Measurements from ENCODE around the gene GRB14. TPM values are rescaled to one million over a fixed set of nuclear protein-coding genes. Genes with fewer than 3 reads are reported as not detected.

GRB14 gene
- total RNA-seq, 1 donor from 2014 or later, result 8.9 TPM

- no peaks in the 10 kb centered on the region for H3K9me3 ChIP-seq
- no peak overlapping the region for H3K4me3 ChIP-seq
- DNase-seq (no peak), ATAC-seq (no peak)
- no peaks in the 10 kb centered on the region for H3K36me3 ChIP-seq
- H3K27ac ChIP-seq, result no peak overlapping the region
- no peaks in the 10 kb centered on the region for H3K27me3 ChIP-seq
- peaks cover 18% of the 10 kb centered on the region for H3K4me1 ChIP-seq
- intact Hi-C loops (cut with DNase I), result no loop called here
- TF ChIP-seq, protein P1, sequence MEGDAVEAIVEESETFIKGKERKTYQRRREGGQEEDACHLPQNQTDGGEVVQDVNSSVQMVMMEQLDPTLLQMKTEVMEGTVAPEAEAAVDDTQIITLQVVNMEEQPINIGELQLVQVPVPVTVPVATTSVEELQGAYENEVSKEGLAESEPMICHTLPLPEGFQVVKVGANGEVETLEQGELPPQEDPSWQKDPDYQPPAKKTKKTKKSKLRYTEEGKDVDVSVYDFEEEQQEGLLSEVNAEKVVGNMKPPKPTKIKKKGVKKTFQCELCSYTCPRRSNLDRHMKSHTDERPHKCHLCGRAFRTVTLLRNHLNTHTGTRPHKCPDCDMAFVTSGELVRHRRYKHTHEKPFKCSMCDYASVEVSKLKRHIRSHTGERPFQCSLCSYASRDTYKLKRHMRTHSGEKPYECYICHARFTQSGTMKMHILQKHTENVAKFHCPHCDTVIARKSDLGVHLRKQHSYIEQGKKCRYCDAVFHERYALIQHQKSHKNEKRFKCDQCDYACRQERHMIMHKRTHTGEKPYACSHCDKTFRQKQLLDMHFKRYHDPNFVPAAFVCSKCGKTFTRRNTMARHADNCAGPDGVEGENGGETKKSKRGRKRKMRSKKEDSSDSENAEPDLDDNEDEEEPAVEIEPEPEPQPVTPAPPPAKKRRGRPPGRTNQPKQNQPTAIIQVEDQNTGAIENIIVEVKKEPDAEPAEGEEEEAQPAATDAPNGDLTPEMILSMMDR (IDR thresholded peaks at IDR 0.05), result no peak
Measured at GRCh38 chr2:164561991-164562390, 59.3 kb downstream of the GRB14 start.

DNA sequence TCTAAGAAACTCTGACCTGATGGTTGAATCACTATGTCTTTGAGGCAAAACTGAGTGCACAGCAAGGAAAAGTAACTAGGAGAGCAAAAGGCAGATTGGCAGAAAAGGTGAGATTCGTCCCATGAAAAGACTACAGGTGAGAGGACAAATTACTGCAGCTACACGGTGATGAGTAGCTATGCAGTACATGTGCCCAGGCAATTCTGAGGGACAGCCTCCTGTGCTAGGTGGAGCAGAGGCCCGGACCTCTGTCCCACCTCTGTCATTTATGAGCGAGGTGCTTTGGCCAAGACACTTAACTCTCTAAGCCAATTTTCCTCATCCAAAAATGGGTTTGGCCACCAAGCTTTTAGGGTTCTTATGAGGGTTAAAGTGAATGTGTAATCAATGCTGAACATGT lies 59.9 kb downstream of the GRB14 start:
- Histone ChIP-seq H3K36me3 (no peaks in the 10 kb centered on the region), H3K4me3 (no peak overlapping the region), H3K27ac (no peak overlapping the region), H3K4me1 (peaks cover 18% of the 10 kb centered on the region), H3K27me3 (no peaks in the 10 kb centered on the region), H3K9me3 (no peaks in the 10 kb centered on the region)
- no peak for DNase-seq
- TF ChIP-seq, protein P1 (IDR thresholded peaks at IDR 0.05), result no peak
- ATAC-seq, result no peak
- intact Hi-C loops (cut with DNase I), result no loop called here

GRCh38 chr2:164560902-164561301 lies 60.4 kb downstream of the GRB14 start:
- H3K27ac ChIP-seq, result no peak overlapping the region
- H3K4me3 ChIP-seq, result no peak overlapping the region
- ATAC-seq (no peak), DNase-seq (no peak)
- H3K36me3 ChIP-seq, result no peaks in the 10 kb centered on the region
- TF ChIP-seq, protein P1 (IDR thresholded peaks at IDR 0.05), result no peak
- H3K9me3 ChIP-seq, result no peaks in the 10 kb centered on the region
- peaks cover 18% of the 10 kb centered on the region for H3K4me1 ChIP-seq
- H3K27me3 ChIP-seq, result no peaks in the 10 kb centered on the region
- intact Hi-C loops (cut with DNase I), result no loop called here

DNA sequence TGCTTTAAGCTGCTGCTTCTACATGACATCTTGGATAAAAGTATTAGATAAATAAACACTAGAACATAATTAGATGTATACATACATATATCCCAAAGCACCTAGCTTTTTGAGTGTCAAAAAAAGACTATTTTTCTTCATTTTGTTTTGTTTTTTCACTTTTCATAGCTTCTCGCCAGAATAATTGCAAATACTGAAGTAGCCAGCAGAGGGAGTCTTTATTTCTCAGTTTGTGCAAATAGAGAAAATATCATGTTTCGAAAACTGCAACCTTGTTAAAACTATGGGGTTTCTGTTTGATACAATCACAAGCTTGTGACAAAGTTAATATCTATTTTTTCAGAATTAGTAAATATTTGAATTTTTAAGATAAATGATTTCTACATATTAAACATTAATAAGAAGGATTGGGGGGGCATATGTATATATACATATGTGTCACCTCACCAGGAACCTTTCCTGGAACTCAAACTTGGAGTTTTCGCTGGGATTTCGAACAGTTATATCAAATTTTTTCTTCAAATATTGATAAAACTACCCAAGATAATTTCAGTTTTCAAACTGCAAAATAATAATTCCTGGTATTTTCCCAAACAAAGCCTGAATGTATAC lies 61.0 kb downstream of the GRB14 start:
- peaks cover 18% of the 10 kb centered on the region for H3K4me1 ChIP-seq
- DNase-seq, result no peak
- no peak for ATAC-seq
- no peaks in the 10 kb centered on the region for H3K9me3 ChIP-seq
- TF ChIP-seq, protein P1 (IDR thresholded peaks at IDR 0.05), result peak; percentile 79
- no peak overlapping the region for H3K27ac ChIP-seq
- no peaks in the 10 kb centered on the region for H3K36me3 ChIP-seq
- no peak overlapping the region for H3K4me3 ChIP-seq
- intact Hi-C loops (cut with DNase I), result no loop called here
- H3K27me3 ChIP-seq, result no peaks in the 10 kb centered on the region

GRCh38 chr2:164558450-164558849 lies 62.8 kb downstream of the GRB14 start:
- H3K4me3 ChIP-seq, result no peak overlapping the region
- TF ChIP-seq, protein P1 (IDR thresholded peaks at IDR 0.05), result no peak
- intact Hi-C loops (cut with DNase I), result no loop called here
- ATAC-seq, result no peak
- no peaks in the 10 kb centered on the region for H3K9me3 ChIP-seq
- no peaks in the 10 kb centered on the region for H3K27me3 ChIP-seq
- peaks cover 18% of the 10 kb centered on the region for H3K4me1 ChIP-seq
- no peak overlapping the region for H3K27ac ChIP-seq
- no peaks in the 10 kb centered on the region for H3K36me3 ChIP-seq
- DNase-seq, result no peak

DNA sequence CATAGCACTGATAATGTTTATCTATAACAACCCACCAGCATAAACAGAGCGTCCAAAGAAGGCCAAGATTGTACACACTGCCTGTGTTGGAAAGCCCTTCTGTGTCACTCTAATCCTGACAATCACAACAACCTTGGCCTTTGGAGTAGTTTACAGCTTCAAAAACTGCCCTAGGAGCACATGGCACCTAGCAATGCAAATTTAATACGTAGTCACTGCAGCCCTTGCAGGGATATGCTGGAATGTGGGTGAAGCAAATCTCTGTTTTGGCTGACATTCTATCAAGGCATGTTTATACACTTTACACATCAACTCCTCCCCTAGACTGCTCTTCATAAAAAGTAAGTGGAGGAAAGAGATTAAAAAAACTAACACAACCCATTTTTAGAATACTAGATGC lies 66.8 kb downstream of the GRB14 start:
- H3K9me3 ChIP-seq, result no peaks in the 10 kb centered on the region
- no peak overlapping the region for H3K27ac ChIP-seq
- H3K4me3 ChIP-seq, result no peak overlapping the region
- no peaks in the 10 kb centered on the region for H3K36me3 ChIP-seq
- ATAC-seq, result peak; percentile 68
- DNase-seq, result no peak
- no peaks in the 10 kb centered on the region for H3K4me1 ChIP-seq
- TF ChIP-seq, protein P1 (IDR thresholded peaks at IDR 0.05), result no peak
- H3K27me3 ChIP-seq, result no peaks in the 10 kb centered on the region
- intact Hi-C loops (cut with DNase I), result no loop called here

All from upper lobe of right lung (tissue), 1 donor.